HepG2 (cell line): ENCODE results near the gene SERPINA6. TPM values are rescaled to one million over a fixed set of nuclear protein-coding genes. Genes with fewer than 3 reads are reported as not detected.

ENCODE experiments used
- ATAC-seq: fragments of 200-7000 bp; cut with Tn5 transposase; 3 replicates; pipeline ENCODE4 v1.9.1; 2020; ENCODE audit warnings: mild to moderate bottlenecking, moderate library complexity
- BruUV-seq: library from RNA; stranded (reverse); fragments of 400-500 nt; replicated peaks from 2 replicates; lab custom pipeline; 2021; lab: Mats Ljungman, UMichigan
- CTCF ChIA-PET: fragments of 300-600 bp; formaldehyde crosslinking; extraction: SDS; loops from one replicate; lab custom pipeline; 2021; ENCODE audit warnings: low total read pairs, inconsistent platforms, low intra/inter-chr PET ratio; lab: Yijun Ruan, JAX
- POLR2A ChIA-PET: fragments of 350-600 bp; sonication (Branson Sonifier 250); formaldehyde crosslinking; loops from one replicate; lab custom pipeline; 2020; ENCODE audit warnings: antibody characterized with exemption, inconsistent platforms; lab: Yijun Ruan, JAX
- DNase-seq: peaks from one replicate; pipeline ENCODE4 v3.0.0-alpha.2; 2015; ENCODE audit warnings: low spot score
- FAIRE-seq: peaks from 3 replicates; lab custom pipeline; 2011; peaks lifted over from hg19 to GRCh38; lab: Jason Lieb, UNC
- H2AFZ ChIP-seq: one replicate; pipeline ENCODE4 v1.6.1; 2011; ENCODE audit warnings: low read length, inconsistent platforms
- H3K27ac ChIP-seq: fragments of 300-600 bp; 3 replicates; pipeline ENCODE4 v1.8.0; 2011; ENCODE audit warnings: mixed run types, mild to moderate bottlenecking, mixed read lengths, low read length, inconsistent platforms; ENCODE audit not compliant: insufficient read depth; ENCODE audit errors: extremely low read length
- H3K27me3 ChIP-seq, 2 experiments: fragments of 200-600 bp in 1 of 2; 2 replicates in 1 of 2; 3 replicates in 1 of 2; pipeline versions ENCODE4 v1.6.0 to v1.8.0; 2011; ENCODE audit warnings: low read length in 2 of 2, mild to moderate bottlenecking in 2 of 2, moderate library complexity in 2 of 2, inconsistent platforms in 1 of 2; ENCODE audit not compliant: insufficient read depth in 2 of 2, control insufficient read depth in 1 of 2
- H3K36me3 ChIP-seq, 2 experiments: fragments of 200-600 bp in 1 of 2; replicated peaks in 1 of 2; 2 replicates in 1 of 2; 3 replicates in 1 of 2; pipeline versions ENCODE4 v1.5.1 to v1.8.0; 2011; ENCODE audit warnings: low read length in 2 of 2, inconsistent platforms in 1 of 2; ENCODE audit not compliant: insufficient read depth in 2 of 2, control insufficient read depth in 1 of 2
- H3K4me1 ChIP-seq: 2 replicates; pipeline ENCODE4 v1.5.1; 2012; ENCODE audit warnings: low read length, inconsistent platforms; ENCODE audit not compliant: insufficient read depth
- H3K4me2 ChIP-seq: 2 replicates; pipeline ENCODE4 v1.6.0; 2011; ENCODE audit warnings: low read depth, low read length, inconsistent platforms
- H3K4me3 ChIP-seq, 3 experiments: fragments of 200-600 bp in 1 of 3; sonication (generic), shearing (Covaris generic) in 1 of 3; replicated peaks in 1 of 3; 2 replicates each; pipeline ENCODE4 v1.5.1; 2011 to 2016; ENCODE audit warnings: low read length in 3 of 3, inconsistent platforms in 2 of 3, low read depth in 2 of 3, mild to moderate bottlenecking in 2 of 3, control low read depth in 1 of 3, mixed read lengths in 1 of 3; ENCODE audit not compliant: insufficient read depth in 1 of 3
- H3K79me2 ChIP-seq: one replicate; pipeline ENCODE4 v1.6.1; 2011; ENCODE audit warnings: low read length, inconsistent platforms; ENCODE audit not compliant: insufficient read depth
- H3K9ac ChIP-seq: 2 replicates; pipeline ENCODE4 v1.6.0; 2011; ENCODE audit warnings: mild to moderate bottlenecking, low read depth, low read length, inconsistent platforms; ENCODE audit not compliant: insufficient read depth
- H3K9me3 ChIP-seq: 2 replicates; pipeline ENCODE4 v1.5.1; 2012; ENCODE audit warnings: mild to moderate bottlenecking, low read length
- H4K20me1 ChIP-seq: 2 replicates; pipeline ENCODE4 v1.6.0; 2011; ENCODE audit warnings: inconsistent platforms, mild to moderate bottlenecking, low read length, moderate library complexity; ENCODE audit not compliant: insufficient read depth
- NONO ChIP-seq, 2 experiments: fragments of 450-650 bp in 1 of 2; sonication (generic) in 1 of 2; formaldehyde crosslinking in 1 of 2; IDR thresholded peaks in 1 of 2; conservative IDR thresholded peaks in 1 of 2; 2 replicates each; pipeline versions ENCODE4 v1.6.1 to v1.8.0; 2017 to 2022; ENCODE audit warnings: mild to moderate bottlenecking in 1 of 2, missing genetic modification reagents in 1 of 2, moderate library complexity in 1 of 2
- RBFOX2 ChIP-seq: fragments of 200-400 bp; formaldehyde crosslinking; IDR thresholded peaks from 2 replicates; pipeline ENCODE4 v1.6.1; 2017; ENCODE audit warnings: low read depth, mild to moderate bottlenecking, low read length
- SRF ChIP-seq: IDR thresholded peaks from 2 replicates; pipeline ENCODE4 v1.6.1; 2011; ENCODE audit warnings: mild to moderate bottlenecking, low read depth, low read length, moderate library complexity
- TERF1 ChIP-seq: sonication (generic); formaldehyde crosslinking; IDR thresholded peaks from 2 replicates; pipeline ENCODE4 v1.8.0; 2022; ENCODE audit warnings: mild to moderate bottlenecking, missing genetic modification reagents, moderate library complexity
- ZNF10 ChIP-seq: sonication (generic); formaldehyde crosslinking; IDR thresholded peaks from 2 replicates; pipeline ENCODE4 v1.4.0; 2020; ENCODE audit warnings: mild to moderate bottlenecking, low read depth, missing genetic modification reagents, borderline replicate concordance
- ZNF782 ChIP-seq: sonication (generic); formaldehyde crosslinking; IDR thresholded peaks from 2 replicates; pipeline ENCODE4 v1.4.0; 2020; ENCODE audit warnings: missing genetic modification reagents, mild to moderate bottlenecking, borderline replicate concordance
- WGBS: methylation state at CpG from one replicate; pipeline ENCODE4 v1.1.6; 2017; ENCODE audit warnings: low lambda C conversion rate; 5-methylcytosine and 5-hydroxymethylcytosine counted together
- in situ Hi-C: cut with HindIII; loops from 2 replicates; pipeline ENCODE4 v1.10.0; 2017; ENCODE audit warnings: low pct_unique_long_range_greater_than_20kb; ENCODE audit not compliant: extremely low pct_ligation_motif_present
- intact Hi-C: fragments of 100-400 bp; cut with micrococcal nuclease; formaldehyde crosslinking; loops from one replicate; pipeline ENCODE4 v1.10.0; 2022; ENCODE audit not compliant: unreplicated experiment
- polyA plus RNA-seq, 8 experiments: library from polyadenylated mRNA; depleted of rRNA in 3 of 8; stranded (reverse) in 7 of 8; unstranded in 1 of 8; fragments of >200 nt; fragmentation: Illumina TruSeq in 4 of 8; extraction: Trizol in 4 of 8; gene quantifications; 2 replicates each; pipeline versions ENCODE4 v1.2.1 to v1.2.3, GENCODE V29; 2011 to 2016; ENCODE audit warnings: low read depth in 4 of 8, missing spikeins in 1 of 8, mixed read lengths in 1 of 8; ENCODE audit not compliant: insufficient read depth in 1 of 8
- total RNA-seq, 5 experiments: library from RNA; depleted of rRNA; stranded (reverse); fragments of >200 nt; fragmentation: Illumina TruSeq; extraction: Trizol; gene quantifications; 2 replicates each; pipeline ENCODE4 v1.2.3, GENCODE V29; 2016; ENCODE audit warnings: low read depth in 1 of 5

Gene SERPINA6
- total and polyA plus RNA-seq, 2 of the 13 experiments (the other 11 are each of a cell fraction or from before 2014, with no cell fraction given): 260 to 333 TPM

GRCh38 chr14:94284221-94284620 is 38.9 kb downstream of the SERPINA6 start:
- WGBS: 100% methylated on average over 2 of the region's 2 CpGs
- Histone ChIP-seq H3K79me2 (peaks cover 2% of the 10 kb centered on the region), H4K20me1 (no peaks in the 10 kb centered on the region), H3K9me3 (no peaks in the 10 kb centered on the region), H2AFZ (no peak overlapping the region), H3K4me2 (no peak overlapping the region), H3K27me3 (no peaks in the 10 kb centered on the region), H3K4me1 (peaks cover 25% of the 10 kb centered on the region), H3K9ac (no peak overlapping the region), H3K27ac (no peak overlapping the region), H3K4me3 (no peak overlapping the region), H3K36me3 (peaks cover 3 to 15% of the 10 kb centered on the region in 2 experiments)
- BruUV-seq: no TSS peak
- CTCF ChIA-PET: no interaction called here
- POLR2A ChIA-PET: no interaction called here
- intact Hi-C loops (no loop called here), in situ Hi-C loops (no loop called here)
- no peak for FAIRE-seq
- DNase-seq: no peak
- TF ChIP-seq SRF: no peak
- no peak for TF ChIP-seq NONO (IDR thresholded peaks at IDR 0.05)
- no peak for TF ChIP-seq NONO (CRISPR knock-in tag; conservative IDR thresholded peaks at IDR 0.05)
- TF ChIP-seq TERF1 (CRISPR knock-in tag): no peak
- no peak for TF ChIP-seq ZNF10 (CRISPR knock-in tag)
- ATAC-seq: no peak

- DNase-seq: no peak
Measured at GRCh38 chr14:94282991-94283723, 40.0 kb downstream of the SERPINA6 start.

More at GRCh38 chr14:94282991-94283723, 40.0 kb downstream of the SERPINA6 start:
- Histone ChIP-seq H3K9ac (no peak overlapping the region), H3K79me2 (no peaks in the 10 kb centered on the region), H3K9me3 (no peaks in the 10 kb centered on the region), H4K20me1 (no peaks in the 10 kb centered on the region), H3K27ac (no peak overlapping the region), H2AFZ (no peak overlapping the region), H3K4me1 (peaks cover 14% of the 10 kb centered on the region), H3K36me3 (peaks cover 1 to 15% of the 10 kb centered on the region in 2 experiments; a peak in 4 of 5 replicates), H3K4me3 (no peak overlapping the region), H3K4me2 (no peak overlapping the region), H3K27me3 (no peaks in the 10 kb centered on the region)
- no TSS peak for BruUV-seq
- 95% methylated on average over 2 of the region's 2 CpGs for WGBS
- intact Hi-C loops (no loop called here), in situ Hi-C loops (no loop called here)
- POLR2A ChIA-PET: interaction anchor here (1.2 kb wide), 1 partner anchor 10 kb away, joined by 9 read pairs; the partner anchor contains the start of gene SERPINA10
- TF ChIP-seq ZNF782 (no peak), RBFOX2 (0 out of 2 replicates have a peak, but pooled peaks have one; percentile 2)
- FAIRE-seq (no peak), ATAC-seq (no peak)
- CTCF ChIA-PET: no interaction called here
